Mesenchymal stem cell (in vitro differentiated cells and primary cell): ENCODE measurements around the gene BRCC3.

Experiments
- DNase-seq: peaks from one replicate; pipeline ENCODE4 v3.0.0-alpha.2; 2013
- H2AFZ ChIP-seq: one replicate; pipeline ENCODE4 v1.6.1; 2013; ENCODE audit warnings: low read depth, mild to moderate bottlenecking, control low read depth, inconsistent platforms, low read length, moderate library complexity
- H2AK5ac ChIP-seq: 2 replicates; pipeline ENCODE4 v1.6.1; 2013; ENCODE audit warnings: low read length, moderate library complexity, mild to moderate bottlenecking, inconsistent platforms; ENCODE audit not compliant: severe bottlenecking
- H2BK120ac ChIP-seq: one replicate; pipeline ENCODE4 v1.6.1; 2013; ENCODE audit warnings: low read depth, mild to moderate bottlenecking, inconsistent platforms, low read length, moderate library complexity
- H2BK12ac ChIP-seq, 2 experiments: one replicate each; pipeline ENCODE4 v1.6.1; 2013; ENCODE audit warnings: inconsistent platforms in 2 of 2, low read length in 2 of 2, mild to moderate bottlenecking in 2 of 2, moderate library complexity in 2 of 2, control low read depth in 1 of 2
- H2BK15ac ChIP-seq: one replicate; pipeline ENCODE4 v1.6.1; 2013; ENCODE audit warnings: mild to moderate bottlenecking, low read depth, inconsistent platforms; ENCODE audit not compliant: poor library complexity, severe bottlenecking
- H2BK5ac ChIP-seq: 2 replicates; pipeline ENCODE4 v1.6.1; 2013; ENCODE audit warnings: low read depth, mild to moderate bottlenecking, low read length, control low read depth, inconsistent platforms; ENCODE audit not compliant: poor library complexity, severe bottlenecking
- H3K14ac ChIP-seq, 2 experiments: one replicate each; pipeline ENCODE4 v1.6.1; 2013; ENCODE audit warnings: inconsistent platforms in 2 of 2, low read length in 2 of 2, control low read depth in 1 of 2, mild to moderate bottlenecking in 1 of 2, moderate library complexity in 1 of 2
- H3K18ac ChIP-seq, 2 experiments: one replicate each; pipeline ENCODE4 v1.6.1; 2013; ENCODE audit warnings: inconsistent platforms in 2 of 2, low read length in 2 of 2, control low read depth in 1 of 2, low read depth in 1 of 2, mild to moderate bottlenecking in 1 of 2
- H3K23ac ChIP-seq, 2 experiments: one replicate each; pipeline ENCODE4 v1.6.1; 2013; ENCODE audit warnings: inconsistent platforms in 2 of 2, low read length in 2 of 2, mild to moderate bottlenecking in 2 of 2, moderate library complexity in 2 of 2, control low read depth in 1 of 2
- H3K27ac ChIP-seq: 2 replicates; pipeline ENCODE4 v1.5.1; 2013; ENCODE audit warnings: mild to moderate bottlenecking, moderate library complexity, low read length, control low read depth, inconsistent platforms; ENCODE audit not compliant: poor library complexity, severe bottlenecking
- H3K27me3 ChIP-seq, 2 experiments: 2 replicates each; pipeline versions ENCODE4 v1.6.1 to v1.7.0; 2013; ENCODE audit warnings: low read length in 2 of 2, mild to moderate bottlenecking in 2 of 2, moderate library complexity in 2 of 2, control low read depth in 1 of 2, inconsistent platforms in 1 of 2; ENCODE audit not compliant: control insufficient read depth in 1 of 2, insufficient read depth in 1 of 2
- H3K36me3 ChIP-seq, 2 experiments: 2 replicates each; pipeline versions ENCODE4 v1.6.1 to v1.7.0; 2013; ENCODE audit warnings: low read length in 2 of 2, control low read depth in 1 of 2, inconsistent platforms in 1 of 2, low read depth in 1 of 2, mild to moderate bottlenecking in 1 of 2; ENCODE audit not compliant: insufficient read depth in 2 of 2, control insufficient read depth in 1 of 2
- H3K4ac ChIP-seq, 2 experiments: one replicate each; pipeline ENCODE4 v1.6.1; 2013; ENCODE audit warnings: inconsistent platforms in 2 of 2, low read length in 2 of 2, mild to moderate bottlenecking in 2 of 2, moderate library complexity in 2 of 2, control low read depth in 1 of 2, low read depth in 1 of 2
- H3K4me1 ChIP-seq: 2 replicates; pipeline ENCODE4 v1.6.1; 2013; ENCODE audit warnings: low read depth, low read length, control low read depth; ENCODE audit not compliant: control insufficient read depth, insufficient read depth
- H3K4me2 ChIP-seq: 2 replicates; pipeline ENCODE4 v1.6.1; 2013; ENCODE audit warnings: low read length, mild to moderate bottlenecking, inconsistent platforms; ENCODE audit not compliant: poor library complexity, severe bottlenecking
- H3K4me3 ChIP-seq, 2 experiments: 2 replicates each; pipeline versions ENCODE4 v1.5.1 to v1.7.0; 2013; ENCODE audit warnings: low read length in 2 of 2, mild to moderate bottlenecking in 2 of 2, control low read depth in 1 of 2, low read depth in 1 of 2; ENCODE audit not compliant: insufficient read depth in 1 of 2
- H3K79me1 ChIP-seq: replicated peaks from 2 replicates; pipeline ENCODE4 v1.6.1; 2013; ENCODE audit warnings: mild to moderate bottlenecking, control low read depth, low read length, inconsistent platforms; ENCODE audit not compliant: poor library complexity, severe bottlenecking
- H3K9ac ChIP-seq: 2 replicates; pipeline ENCODE4 v1.7.0; 2013; ENCODE audit warnings: mild to moderate bottlenecking, low read length, moderate library complexity
- H3K9me3 ChIP-seq: 2 replicates; pipeline ENCODE4 v1.7.0; 2013; ENCODE audit warnings: mild to moderate bottlenecking, low read length; ENCODE audit not compliant: control insufficient read depth
- H4K8ac ChIP-seq: one replicate; pipeline ENCODE4 v1.6.1; 2013; ENCODE audit warnings: inconsistent platforms, mild to moderate bottlenecking, low read length, moderate library complexity
- H4K91ac ChIP-seq: one replicate; pipeline ENCODE4 v1.6.1; 2013; ENCODE audit warnings: mild to moderate bottlenecking, low read length, inconsistent platforms
- WGBS: methylation state at CpG from one replicate; pipeline ENCODE4 v1.1.7; 2013; ENCODE audit warnings: mixed read lengths; 5-methylcytosine and 5-hydroxymethylcytosine counted together

The BRCC3 gene

GRCh38 chrX:155026727-155027508 lies 44.4 kb upstream of the BRCC3 start, which contains the start of gene FUNDC2:
TSS of gene FUNDC2 (plus strand) at chrX:155026844. CDS start at chrX:155026939, 95 bp downstream.
- Histone ChIP-seq H3K14ac (peak within 1 kb of the TSS in 1 of 2 experiments; percentile 48), H2AFZ (no peak within 1 kb of the TSS), H3K4me1 (no peaks in the 10 kb centered on the region), H3K36me3 (no peaks in the 10 kb centered on the region), H2BK120ac (peak within 1 kb of the TSS; percentile 89), H3K18ac (peak within 1 kb of the TSS; percentile 52 to 54), H3K4me2 (peak within 1 kb of the TSS; percentile 47), H3K23ac (no peak within 1 kb of the TSS), H3K79me1 (no peaks in the 10 kb centered on the region), H2BK5ac (peak within 1 kb of the TSS; percentile 66), H2AK5ac (no peak within 1 kb of the TSS), H3K27me3 (no peaks in the 10 kb centered on the region), H2BK12ac (no peak within 1 kb of the TSS), H4K91ac (peak within 1 kb of the TSS; percentile 80), H3K9ac (peak within 1 kb of the TSS; percentile 94), H3K4ac (peak within 1 kb of the TSS; percentile 75), H3K9me3 (no peaks in the 10 kb centered on the region), H3K27ac (peak within 1 kb of the TSS; percentile 84), H4K8ac (peak within 1 kb of the TSS; percentile 88), H3K4me3 (peak within 1 kb of the TSS; percentile 72 to 80), H2BK15ac (no peak within 1 kb of the TSS)
- WGBS = under 1% methylated on average over 44 of the region's 82 CpGs
- peak; percentile 95 for DNase-seq

- Histone ChIP-seq H2AFZ (no peak overlapping the region), H3K79me1 (no peaks in the 10 kb centered on the region), H3K14ac (peak overlapping the region in 1 of 2 experiments; percentile 48), H3K27ac (peak overlapping the region; percentile 84), H4K8ac (no peak overlapping the region), H3K4ac (peak overlapping the region in 1 of 2 experiments; percentile 75), H3K23ac (no peak overlapping the region), H3K36me3 (no peaks in the 10 kb centered on the region), H2BK5ac (no peak overlapping the region), H3K4me1 (no peaks in the 10 kb centered on the region), H3K4me2 (peak overlapping the region; percentile 47), H2BK12ac (no peak overlapping the region), H2BK15ac (no peak overlapping the region), H3K9me3 (no peaks in the 10 kb centered on the region), H4K91ac (no peak overlapping the region), H3K4me3 (peak overlapping the region; percentile 72 to 80), H3K27me3 (no peaks in the 10 kb centered on the region), H2BK120ac (no peak overlapping the region), H2AK5ac (no peak overlapping the region), H3K18ac (peak overlapping the region; percentile 52 to 54), H3K9ac (peak overlapping the region; percentile 94)
- peak; percentile 88 for DNase-seq
- 2% methylated on average over 7 of the region's 14 CpGs for WGBS
Measured at GRCh38 chrX:155027509-155028066, 43.7 kb upstream of the BRCC3 start.

GRCh38 chrX:155028129-155028528 lies 43.2 kb upstream of the BRCC3 start:
- Histone ChIP-seq H3K9ac (peak overlapping the region; percentile 94), H3K14ac (no peak overlapping the region), H3K9me3 (no peaks in the 10 kb centered on the region), H2BK5ac (no peak overlapping the region), H4K91ac (no peak overlapping the region), H3K27me3 (no peaks in the 10 kb centered on the region), H2AFZ (no peak overlapping the region), H3K36me3 (no peaks in the 10 kb centered on the region), H3K4me2 (no peak overlapping the region), H3K4me3 (peak overlapping the region in 1 of 2 experiments; percentile 80), H2BK15ac (no peak overlapping the region), H3K4me1 (no peaks in the 10 kb centered on the region), H4K8ac (no peak overlapping the region), H2BK120ac (no peak overlapping the region), H3K18ac (no peak overlapping the region), H2BK12ac (no peak overlapping the region), H3K23ac (no peak overlapping the region), H3K79me1 (no peaks in the 10 kb centered on the region), H3K4ac (no peak overlapping the region), H3K27ac (no peak overlapping the region), H2AK5ac (no peak overlapping the region)
- WGBS = 40% methylated on average over 2 of the region's 3 CpGs
- DNase-seq = no peak

- Histone ChIP-seq H4K8ac (no peak overlapping the region), H3K79me1 (no peaks in the 10 kb centered on the region)
Measured at GRCh38 chrX:155028877-155029291, 42.4 kb upstream of the BRCC3 start.

More at GRCh38 chrX:155028877-155029291, 42.4 kb upstream of the BRCC3 start:
- Histone ChIP-seq H2AK5ac (no peak overlapping the region), H3K27me3 (no peaks in the 10 kb centered on the region), H3K4ac (no peak overlapping the region), H2BK15ac (no peak overlapping the region), H3K9me3 (no peaks in the 10 kb centered on the region), H3K9ac (peak overlapping the region; percentile 94), H3K4me2 (no peak overlapping the region), H2AFZ (no peak overlapping the region), H3K14ac (no peak overlapping the region), H3K4me1 (no peaks in the 10 kb centered on the region), H3K4me3 (no peak overlapping the region), H3K36me3 (peaks cover 0 to 7% of the 10 kb centered on the region in 2 experiments), H3K23ac (no peak overlapping the region), H3K27ac (no peak overlapping the region), H3K18ac (no peak overlapping the region), H4K91ac (no peak overlapping the region), H2BK5ac (no peak overlapping the region), H2BK12ac (no peak overlapping the region), H2BK120ac (no peak overlapping the region)
- WGBS = no CpG with 5 or more reads among the region's 2 CpGs
- DNase-seq = peak; percentile 73
